GM23338 (cell line): ENCODE results near the gene ASB3. TPM values are rescaled to one million over a fixed set of nuclear protein-coding genes. Genes with fewer than 3 reads are reported as not detected.
A peak's percentile ranks its signal among the peaks of the same experiment; 100 is the strongest.

Source experiments
- ATAC-seq: fragments of 200-7000 bp; cut with Tn5 transposase; 3 replicates; pipeline ENCODE4 v1.9.1; 2020
- DNase-seq: peaks from one replicate; pipeline ENCODE4 v3.0.0-alpha.2; 2015; ENCODE audit warnings: low spot score
- H2AFZ ChIP-seq: fragments of 200-600 bp; sonication (generic); 2 replicates; pipeline ENCODE4 v1.8.0; 2016; ENCODE audit warnings: antibody characterized with exemption, mild to moderate bottlenecking, moderate library complexity
- H3F3A ChIP-seq: fragments of 200-600 bp; sonication (generic); replicated peaks from 2 replicates; pipeline ENCODE4 v1.8.0; 2017; ENCODE audit warnings: antibody characterized with exemption, mixed run types, low read depth
- H3K27ac ChIP-seq: fragments of 200-600 bp; sonication (generic); 2 replicates; pipeline ENCODE4 v1.6.1; 2016; ENCODE audit warnings: low read depth
- H3K27me3 ChIP-seq: fragments of 200-600 bp; sonication (generic); 2 replicates; pipeline ENCODE4 v1.8.0; 2016; ENCODE audit warnings: mild to moderate bottlenecking, mixed run types, moderate library complexity; ENCODE audit not compliant: insufficient read depth
- H3K36me3 ChIP-seq: fragments of 200-600 bp; sonication (generic); 2 replicates; pipeline ENCODE4 v1.8.0; 2016; ENCODE audit warnings: mild to moderate bottlenecking; ENCODE audit not compliant: insufficient read depth
- H3K4me1 ChIP-seq: fragments of 200-600 bp; sonication (generic); 2 replicates; pipeline ENCODE4 v1.8.0; 2016; ENCODE audit warnings: mild to moderate bottlenecking, moderate library complexity; ENCODE audit not compliant: insufficient read depth
- H3K4me2 ChIP-seq: fragments of 200-600 bp; sonication (generic); 2 replicates; pipeline ENCODE4 v1.7.1; 2017; ENCODE audit warnings: mixed run types
- H3K4me3 ChIP-seq: fragments of 200-600 bp; sonication (generic); 2 replicates; pipeline ENCODE4 v1.6.1; 2016; ENCODE audit warnings: mixed run types
- H3K79me2 ChIP-seq: fragments of 200-600 bp; sonication (generic); replicated peaks from 2 replicates; pipeline ENCODE4 v1.8.0; 2017; ENCODE audit warnings: mild to moderate bottlenecking; ENCODE audit not compliant: insufficient read depth
- H3K9me2 ChIP-seq: fragments of 200-600 bp; sonication (generic); 2 replicates; pipeline ENCODE4 v1.8.0; 2017; ENCODE audit not compliant: insufficient read depth
- H4K20me1 ChIP-seq: fragments of 200-600 bp; sonication (generic); replicated peaks from 2 replicates; pipeline ENCODE4 v1.8.0; 2017; ENCODE audit warnings: mild to moderate bottlenecking; ENCODE audit not compliant: insufficient read depth
- H3K27ac Mint-ChIP-seq: 2 replicates; pipeline ENCODE4 v1.8.0; 2020; ENCODE audit warnings: inconsistent platforms, mild to moderate bottlenecking, moderate library complexity, mixed read lengths
- H3K27me3 Mint-ChIP-seq: 3 replicates; pipeline ENCODE4 v1.8.0; 2022; ENCODE audit warnings: low read depth, mild to moderate bottlenecking, moderate library complexity, mixed read lengths, inconsistent platforms; ENCODE audit not compliant: insufficient read depth, poor library complexity
- H3K36me3 Mint-ChIP-seq: 3 replicates; pipeline ENCODE4 v1.8.0; 2021; ENCODE audit warnings: low read depth, mild to moderate bottlenecking, inconsistent platforms, moderate library complexity, mixed read lengths
- H3K4me1 Mint-ChIP-seq: 3 replicates; pipeline ENCODE4 v1.8.0; 2020; ENCODE audit warnings: mild to moderate bottlenecking, inconsistent platforms, mixed read lengths
- H3K4me3 Mint-ChIP-seq: 3 replicates; pipeline ENCODE4 v1.8.0; 2021; ENCODE audit warnings: moderate library complexity, mild to moderate bottlenecking, inconsistent platforms, mixed read lengths
- H3K9me3 Mint-ChIP-seq: 3 replicates; pipeline ENCODE4 v1.8.0; 2020; ENCODE audit warnings: moderate library complexity, mild to moderate bottlenecking, inconsistent platforms, mixed read lengths
- CREB1 ChIP-seq: fragments of 250-450 bp; sonication (Bioruptor Pico); IDR thresholded peaks from 2 replicates; pipeline ENCODE4 v1.5.0; 2020; ENCODE audit warnings: low read depth, mild to moderate bottlenecking, moderate library complexity
- EZH2 ChIP-seq: fragments of 200-600 bp; sonication (generic); IDR thresholded peaks from one replicate; pipeline ENCODE4 v1.8.0; 2017; ENCODE audit warnings: antibody characterized with exemption, mild to moderate bottlenecking, low read depth; ENCODE audit not compliant: unreplicated experiment
- JUNB ChIP-seq: IDR thresholded peaks from one replicate; pipeline ENCODE4 v1.6.1; 2016; ENCODE audit warnings: antibody characterized with exemption; ENCODE audit not compliant: unreplicated experiment
- ZNF331 ChIP-seq: fragments of 250-450 bp; sonication (Bioruptor Pico); IDR thresholded peaks from 2 replicates; pipeline ENCODE4 v1.5.0; 2020; ENCODE audit warnings: low read depth, mild to moderate bottlenecking, moderate library complexity
- polyA plus RNA-seq: library from polyadenylated mRNA; unstranded; fragments of >200 nt; fragmentation: Nextera tagmentation; extraction: Ambion mirVana; gene quantifications from 2 replicates; pipeline ENCODE4 v1.2.1, GENCODE V29; 2016
- total RNA-seq: library from RNA; depleted of rRNA; stranded (reverse); fragments of >200 nt; shearing (Covaris generic); gene quantifications from 2 replicates; pipeline ENCODE4 v1.2.3, GENCODE V29; 2014
- TF ChIP-seq, protein P1 (sequence below): IDR thresholded peaks from 2 replicates; pipeline ENCODE4 v1.6.1; 2016; ENCODE audit warnings: antibody characterized with exemption
- TF ChIP-seq, protein P2 (sequence below), 2 experiments: fragments of 200-600 bp in 1 of 2; sonication (generic) in 1 of 2; conservative IDR thresholded peaks; 2 replicates each; pipeline versions ENCODE4 v1.5.1 to v1.6.1; 2016 to 2017; ENCODE audit warnings: antibody characterized with exemption in 2 of 2, low read depth in 2 of 2, mild to moderate bottlenecking in 2 of 2, moderate library complexity in 1 of 2
- TF ChIP-seq, protein P3 (sequence below): fragments of 250-450 bp; sonication (Bioruptor Pico); IDR thresholded peaks from 2 replicates; pipeline ENCODE4 v1.5.0; 2020; ENCODE audit warnings: mild to moderate bottlenecking, moderate library complexity

ASB3 gene
- total and polyA plus RNA-seq, 2 experiments from 2014 or later: 22.4 to 30.5 TPM

DNA sequence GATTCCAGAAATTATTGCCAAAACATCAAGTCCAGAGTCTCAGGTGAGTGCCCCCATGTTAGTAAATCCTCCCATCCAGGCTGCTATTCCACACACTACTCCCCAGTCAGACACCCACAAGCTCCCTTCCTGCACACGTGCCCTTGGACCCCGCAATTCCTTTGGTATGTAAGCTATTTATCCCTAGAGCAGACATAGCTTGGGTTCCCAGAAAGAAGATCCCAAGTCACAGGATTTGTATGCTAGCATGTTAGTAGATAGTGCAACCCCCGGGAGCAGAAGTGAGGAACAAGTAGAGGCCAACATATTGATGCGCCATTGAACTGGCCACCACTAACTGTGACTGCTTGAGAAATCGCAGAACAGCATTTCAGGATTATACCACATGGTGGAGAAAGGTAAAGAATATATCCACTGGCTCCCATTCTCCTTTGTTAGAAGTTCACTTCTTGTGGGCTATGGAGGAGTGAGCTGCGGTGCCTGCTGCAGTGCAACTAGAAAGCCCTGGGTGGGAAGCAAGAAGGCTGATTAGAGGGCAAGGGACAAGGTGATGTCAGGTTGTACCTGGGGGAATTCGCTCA, 156.6 kb downstream of the ASB3 start (continued):
- TF ChIP-seq, protein P1, sequence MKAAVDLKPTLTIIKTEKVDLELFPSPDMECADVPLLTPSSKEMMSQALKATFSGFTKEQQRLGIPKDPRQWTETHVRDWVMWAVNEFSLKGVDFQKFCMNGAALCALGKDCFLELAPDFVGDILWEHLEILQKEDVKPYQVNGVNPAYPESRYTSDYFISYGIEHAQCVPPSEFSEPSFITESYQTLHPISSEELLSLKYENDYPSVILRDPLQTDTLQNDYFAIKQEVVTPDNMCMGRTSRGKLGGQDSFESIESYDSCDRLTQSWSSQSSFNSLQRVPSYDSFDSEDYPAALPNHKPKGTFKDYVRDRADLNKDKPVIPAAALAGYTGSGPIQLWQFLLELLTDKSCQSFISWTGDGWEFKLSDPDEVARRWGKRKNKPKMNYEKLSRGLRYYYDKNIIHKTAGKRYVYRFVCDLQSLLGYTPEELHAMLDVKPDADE: no peak
- TF ChIP-seq EZH2: no peak
- TF ChIP-seq, protein P2, sequence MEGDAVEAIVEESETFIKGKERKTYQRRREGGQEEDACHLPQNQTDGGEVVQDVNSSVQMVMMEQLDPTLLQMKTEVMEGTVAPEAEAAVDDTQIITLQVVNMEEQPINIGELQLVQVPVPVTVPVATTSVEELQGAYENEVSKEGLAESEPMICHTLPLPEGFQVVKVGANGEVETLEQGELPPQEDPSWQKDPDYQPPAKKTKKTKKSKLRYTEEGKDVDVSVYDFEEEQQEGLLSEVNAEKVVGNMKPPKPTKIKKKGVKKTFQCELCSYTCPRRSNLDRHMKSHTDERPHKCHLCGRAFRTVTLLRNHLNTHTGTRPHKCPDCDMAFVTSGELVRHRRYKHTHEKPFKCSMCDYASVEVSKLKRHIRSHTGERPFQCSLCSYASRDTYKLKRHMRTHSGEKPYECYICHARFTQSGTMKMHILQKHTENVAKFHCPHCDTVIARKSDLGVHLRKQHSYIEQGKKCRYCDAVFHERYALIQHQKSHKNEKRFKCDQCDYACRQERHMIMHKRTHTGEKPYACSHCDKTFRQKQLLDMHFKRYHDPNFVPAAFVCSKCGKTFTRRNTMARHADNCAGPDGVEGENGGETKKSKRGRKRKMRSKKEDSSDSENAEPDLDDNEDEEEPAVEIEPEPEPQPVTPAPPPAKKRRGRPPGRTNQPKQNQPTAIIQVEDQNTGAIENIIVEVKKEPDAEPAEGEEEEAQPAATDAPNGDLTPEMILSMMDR (conservative IDR thresholded peaks at IDR 0.05; ENCODE audit: low read depth in 2 of 2): no peak
- TF ChIP-seq CREB1 (CRISPR knock-in tag): no peak
- no peak for TF ChIP-seq ZNF331 (CRISPR knock-in tag)
- TF ChIP-seq JUNB: no peak

DNA sequence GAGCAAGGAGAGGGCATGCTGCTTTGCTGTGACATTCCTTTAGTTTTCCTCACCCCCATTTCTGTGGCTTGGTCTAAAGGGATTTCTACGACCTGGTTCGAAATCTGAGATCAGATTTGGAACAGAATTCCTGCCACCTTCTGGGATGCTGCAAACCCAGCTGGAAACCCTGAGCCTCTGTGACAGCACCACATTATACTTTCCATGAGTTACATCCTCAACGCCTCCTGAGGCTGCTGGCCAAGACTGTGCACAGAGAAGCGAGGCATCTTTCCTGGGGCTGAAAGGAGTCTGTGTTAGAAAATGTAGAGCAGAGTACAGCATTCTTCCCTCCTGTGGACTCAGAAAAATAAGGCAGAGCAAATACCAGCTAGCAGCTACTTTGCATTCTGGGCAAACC, 157.3 kb downstream of the ASB3 start:
- Histone ChIP-seq H3K27ac (no peak overlapping the region), H3K27me3 (no peaks in the 10 kb centered on the region), H3K36me3 (no peaks in the 10 kb centered on the region), H3K79me2 (no peaks in the 10 kb centered on the region), H3K4me2 (no peak overlapping the region), H4K20me1 (no peaks in the 10 kb centered on the region), H3K4me1 (no peaks in the 10 kb centered on the region), H2AFZ (peak overlapping the region; percentile 78; the same call in 1 of the 2 replicates), H3K9me2 (0 out of 2 replicates have a peak, but pooled peaks cover 4% of the 10 kb centered on the region), H3K4me3 (no peak overlapping the region), H3F3A (no peaks in the 10 kb centered on the region)
- DNase-seq (no peak), ATAC-seq (peak; percentile 25; the same call in 1 of the 3 replicates)
- Mint-ChIP-seq H3K36me3 (no peaks in the 10 kb centered on the region), H3K27me3 (no peaks in the 10 kb centered on the region), H3K9me3 (no peaks in the 10 kb centered on the region), H3K4me3 (no peak overlapping the region), H3K27ac (no peak overlapping the region), H3K4me1 (peaks cover 7% of the 10 kb centered on the region; the same call in 2 of the 3 replicates)
- TF ChIP-seq, protein P2 (conservative IDR thresholded peaks at IDR 0.05; ENCODE audit: low read depth in 2 of 2): no peak
- TF ChIP-seq JUNB: no peak
- TF ChIP-seq, protein P3, sequence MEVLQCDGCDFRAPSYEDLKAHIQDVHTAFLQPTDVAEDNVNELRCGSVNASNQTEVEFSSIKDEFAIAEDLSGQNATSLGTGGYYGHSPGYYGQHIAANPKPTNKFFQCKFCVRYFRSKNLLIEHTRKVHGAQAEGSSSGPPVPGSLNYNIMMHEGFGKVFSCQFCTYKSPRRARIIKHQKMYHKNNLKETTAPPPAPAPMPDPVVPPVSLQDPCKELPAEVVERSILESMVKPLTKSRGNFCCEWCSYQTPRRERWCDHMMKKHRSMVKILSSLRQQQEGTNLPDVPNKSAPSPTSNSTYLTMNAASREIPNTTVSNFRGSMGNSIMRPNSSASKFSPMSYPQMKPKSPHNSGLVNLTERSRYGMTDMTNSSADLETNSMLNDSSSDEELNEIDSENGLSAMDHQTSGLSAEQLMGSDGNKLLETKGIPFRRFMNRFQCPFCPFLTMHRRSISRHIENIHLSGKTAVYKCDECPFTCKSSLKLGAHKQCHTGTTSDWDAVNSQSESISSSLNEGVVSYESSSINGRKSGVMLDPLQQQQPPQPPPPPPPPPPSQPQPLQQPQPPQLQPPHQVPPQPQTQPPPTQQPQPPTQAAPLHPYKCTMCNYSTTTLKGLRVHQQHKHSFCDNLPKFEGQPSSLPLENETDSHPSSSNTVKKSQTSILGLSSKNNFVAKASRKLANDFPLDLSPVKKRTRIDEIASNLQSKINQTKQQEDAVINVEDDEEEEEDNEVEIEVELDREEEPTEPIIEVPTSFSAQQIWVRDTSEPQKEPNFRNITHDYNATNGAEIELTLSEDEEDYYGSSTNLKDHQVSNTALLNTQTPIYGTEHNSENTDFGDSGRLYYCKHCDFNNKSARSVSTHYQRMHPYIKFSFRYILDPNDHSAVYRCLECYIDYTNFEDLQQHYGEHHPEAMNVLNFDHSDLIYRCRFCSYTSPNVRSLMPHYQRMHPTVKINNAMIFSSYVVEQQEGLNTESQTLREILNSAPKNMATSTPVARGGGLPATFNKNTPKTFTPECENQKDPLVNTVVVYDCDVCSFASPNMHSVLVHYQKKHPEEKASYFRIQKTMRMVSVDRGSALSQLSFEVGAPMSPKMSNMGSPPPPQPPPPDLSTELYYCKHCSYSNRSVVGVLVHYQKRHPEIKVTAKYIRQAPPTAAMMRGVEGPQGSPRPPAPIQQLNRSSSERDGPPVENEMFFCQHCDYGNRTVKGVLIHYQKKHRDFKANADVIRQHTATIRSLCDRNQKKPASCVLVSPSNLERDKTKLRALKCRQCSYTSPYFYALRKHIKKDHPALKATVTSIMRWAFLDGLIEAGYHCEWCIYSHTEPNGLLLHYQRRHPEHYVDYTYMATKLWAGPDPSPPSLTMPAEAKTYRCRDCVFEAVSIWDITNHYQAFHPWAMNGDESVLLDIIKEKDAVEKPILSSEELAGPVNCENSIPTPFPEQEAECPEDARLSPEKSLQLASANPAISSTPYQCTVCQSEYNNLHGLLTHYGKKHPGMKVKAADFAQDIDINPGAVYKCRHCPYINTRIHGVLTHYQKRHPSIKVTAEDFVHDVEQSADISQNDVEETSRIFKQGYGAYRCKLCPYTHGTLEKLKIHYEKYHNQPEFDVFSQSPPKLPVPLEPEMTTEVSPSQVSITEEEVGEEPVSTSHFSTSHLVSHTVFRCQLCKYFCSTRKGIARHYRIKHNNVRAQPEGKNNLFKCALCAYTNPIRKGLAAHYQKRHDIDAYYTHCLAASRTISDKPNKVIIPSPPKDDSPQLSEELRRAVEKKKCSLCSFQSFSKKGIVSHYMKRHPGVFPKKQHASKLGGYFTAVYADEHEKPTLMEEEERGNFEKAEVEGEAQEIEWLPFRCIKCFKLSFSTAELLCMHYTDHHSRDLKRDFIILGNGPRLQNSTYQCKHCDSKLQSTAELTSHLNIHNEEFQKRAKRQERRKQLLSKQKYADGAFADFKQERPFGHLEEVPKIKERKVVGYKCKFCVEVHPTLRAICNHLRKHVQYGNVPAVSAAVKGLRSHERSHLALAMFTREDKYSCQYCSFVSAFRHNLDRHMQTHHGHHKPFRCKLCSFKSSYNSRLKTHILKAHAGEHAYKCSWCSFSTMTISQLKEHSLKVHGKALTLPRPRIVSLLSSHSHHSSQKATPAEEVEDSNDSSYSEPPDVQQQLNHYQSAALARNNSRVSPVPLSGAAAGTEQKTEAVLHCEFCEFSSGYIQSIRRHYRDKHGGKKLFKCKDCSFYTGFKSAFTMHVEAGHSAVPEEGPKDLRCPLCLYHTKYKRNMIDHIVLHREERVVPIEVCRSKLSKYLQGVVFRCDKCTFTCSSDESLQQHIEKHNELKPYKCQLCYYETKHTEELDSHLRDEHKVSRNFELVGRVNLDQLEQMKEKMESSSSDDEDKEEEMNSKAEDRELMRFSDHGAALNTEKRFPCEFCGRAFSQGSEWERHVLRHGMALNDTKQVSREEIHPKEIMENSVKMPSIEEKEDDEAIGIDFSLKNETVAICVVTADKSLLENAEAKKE (CRISPR knock-in tag): no peak
